Erythroblast (primary cell): Measurements from ENCODE around the gene AMBRA1.

ENCODE experiments used
- GATA1 ChIP-seq: IDR thresholded peaks from 2 replicates; pipeline ENCODE4 v1.6.1; 2011; ENCODE audit warnings: low read depth, mild to moderate bottlenecking, control low read depth, low read length, moderate library complexity
- POLR2A ChIP-seq: IDR thresholded peaks from 2 replicates; pipeline ENCODE4 v1.6.1; 2011; ENCODE audit warnings: mild to moderate bottlenecking, low read length

DNA sequence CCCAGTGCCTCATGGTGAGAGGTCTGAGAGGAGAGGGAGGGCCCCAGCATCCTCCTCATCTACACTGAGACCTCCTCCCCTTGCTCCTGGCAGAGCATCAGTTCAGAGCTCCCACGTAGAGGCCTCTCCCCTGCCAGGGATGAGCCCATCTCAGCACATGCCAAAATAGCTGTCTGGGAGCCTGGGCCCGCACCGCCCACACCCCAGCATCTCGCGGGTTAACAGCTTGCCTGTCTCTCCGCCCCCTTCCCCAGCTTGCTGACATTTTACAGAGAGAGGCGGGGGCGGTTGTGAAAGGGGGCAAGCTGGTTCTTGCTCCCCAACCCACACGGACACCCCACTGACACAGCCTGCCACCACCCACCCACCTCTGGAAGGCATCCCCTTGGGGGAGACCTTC, 240.1 kb downstream of the AMBRA1 start:
- TF ChIP-seq POLR2A (no peak), GATA1 (no peak)
